Upper lobe of right lung (tissue), 1 donor: ENCODE results near the gene SH3D19. TPM values are rescaled to one million over a fixed set of nuclear protein-coding genes. Genes with fewer than 3 reads are reported as not detected.
"Not testable (repeated sequence)": the region's sequence is repeated elsewhere in the genome, so short reads cannot be mapped to it uniquely, and the experiment has no call there.

ENCODE experiments used
- ATAC-seq: fragments of 200-7000 bp; cut with Tn5 transposase; one replicate; pipeline ENCODE4 v1.9.1; 2020; ENCODE audit warnings: mild to moderate bottlenecking, moderate library complexity
- DNase-seq: peaks from one replicate; pipeline ENCODE4 v3.0.0-alpha.2; 2020
- H3K27ac ChIP-seq: fragments of 200-600 bp; one replicate; pipeline ENCODE4 v1.8.0; 2022
- H3K27me3 ChIP-seq: fragments of 200-600 bp; one replicate; pipeline ENCODE4 v1.8.0; 2022; ENCODE audit warnings: mild to moderate bottlenecking
- H3K36me3 ChIP-seq: fragments of 200-600 bp; one replicate; pipeline ENCODE4 v1.8.0; 2022
- H3K4me1 ChIP-seq: fragments of 200-600 bp; one replicate; pipeline ENCODE4 v1.8.0; 2022
- H3K4me3 ChIP-seq: fragments of 200-600 bp; one replicate; pipeline ENCODE4 v1.8.0; 2022; ENCODE audit warnings: mild to moderate bottlenecking
- H3K9me3 ChIP-seq: fragments of 200-600 bp; one replicate; pipeline ENCODE4 v1.8.0; 2022
- CTCF ChIP-seq: fragments of 200-600 bp; IDR thresholded peaks from one replicate; pipeline ENCODE4 v1.8.0; 2022; ENCODE audit warnings: antibody characterized with exemption
- intact Hi-C: fragments of 100-400 bp; cut with DNase I; formaldehyde crosslinking; loops from one replicate; pipeline ENCODE4 v1.11.0; 2022
- total RNA-seq: library from RNA; stranded (reverse); fragmentation: NEBNext Ultra II Directional; extraction: Animal tissue kit (Norgen Biotek cat#: 25700); gene quantifications from one replicate; pipeline ENCODE4 v1.2.1, GENCODE V29; 2021
- donor health status: DM: no; HTN: yes; CAD: no; lungs with severe emphysema.

Gene SH3D19
- total RNA-seq, 1 donor from 2014 or later = 125 TPM

- no peaks in the 10 kb centered on the region for H3K27me3 ChIP-seq
- H3K4me1 ChIP-seq = no peaks in the 10 kb centered on the region
- no peaks in the 10 kb centered on the region for H3K9me3 ChIP-seq
- H3K27ac ChIP-seq = no peak overlapping the region
- ATAC-seq (no peak), DNase-seq (no peak)
- no peak overlapping the region for H3K4me3 ChIP-seq
- H3K36me3 ChIP-seq = no peaks in the 10 kb centered on the region
- TF ChIP-seq CTCF = no peak
- intact Hi-C loops = no loop called here
These were observed 232.2 kb downstream of the SH3D19 start for GRCh38 chr4:151093203-151093602.

DNA sequence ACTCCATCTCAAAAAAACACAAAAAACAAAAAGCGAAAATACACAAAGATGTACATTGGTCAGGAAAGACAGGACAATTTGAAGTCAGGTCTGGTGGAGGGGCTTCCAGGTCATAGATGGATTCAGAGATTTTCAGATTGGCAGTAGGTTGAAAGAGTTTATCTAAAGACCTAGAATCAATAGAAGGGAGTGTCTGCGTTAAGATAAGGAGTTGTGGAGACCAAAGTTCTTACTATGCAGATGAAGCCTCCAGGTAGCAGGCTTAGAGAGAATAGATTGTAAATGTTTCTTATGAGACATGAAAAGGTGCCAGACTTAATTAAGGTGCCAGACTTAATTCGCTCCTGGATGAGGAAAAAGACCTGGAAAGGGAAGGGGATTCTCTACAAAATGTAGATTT is 232.9 kb downstream of the SH3D19 start:
- Histone ChIP-seq H3K27ac (no peak overlapping the region), H3K9me3 (no peaks in the 10 kb centered on the region), H3K36me3 (no peaks in the 10 kb centered on the region), H3K27me3 (no peaks in the 10 kb centered on the region), H3K4me1 (no peaks in the 10 kb centered on the region), H3K4me3 (no peak overlapping the region)
- intact Hi-C loops = no loop called here
- ATAC-seq (no peak), DNase-seq (no peak)
- no peak for TF ChIP-seq CTCF

DNA sequence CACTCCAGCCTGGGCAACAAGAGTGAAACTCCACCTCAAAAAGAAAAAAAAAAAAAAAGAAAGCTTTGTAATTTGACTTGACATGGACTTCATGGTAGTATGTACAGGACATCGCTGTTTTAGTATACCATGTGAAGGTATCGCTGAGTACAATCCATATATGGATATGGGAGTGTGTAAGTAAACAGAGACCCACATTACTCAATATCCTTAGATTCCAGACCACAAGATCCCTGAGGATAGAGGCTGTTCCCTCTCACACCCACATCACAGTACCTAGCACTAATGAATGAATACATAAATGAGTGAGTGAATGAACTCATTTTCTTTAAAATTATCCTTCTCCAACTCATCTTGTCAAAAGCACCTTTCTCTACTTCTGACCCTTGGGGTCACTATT is 234.4 kb downstream of the SH3D19 start:
- DNase-seq = no peak
- Histone ChIP-seq H3K27me3 (no peaks in the 10 kb centered on the region), H3K4me1 (no peaks in the 10 kb centered on the region), H3K27ac (no peak overlapping the region), H3K9me3 (no peaks in the 10 kb centered on the region), H3K4me3 (no peak overlapping the region), H3K36me3 (no peaks in the 10 kb centered on the region)
- intact Hi-C loops = no loop called here
- no peak for TF ChIP-seq CTCF
- no peak for ATAC-seq

DNA sequence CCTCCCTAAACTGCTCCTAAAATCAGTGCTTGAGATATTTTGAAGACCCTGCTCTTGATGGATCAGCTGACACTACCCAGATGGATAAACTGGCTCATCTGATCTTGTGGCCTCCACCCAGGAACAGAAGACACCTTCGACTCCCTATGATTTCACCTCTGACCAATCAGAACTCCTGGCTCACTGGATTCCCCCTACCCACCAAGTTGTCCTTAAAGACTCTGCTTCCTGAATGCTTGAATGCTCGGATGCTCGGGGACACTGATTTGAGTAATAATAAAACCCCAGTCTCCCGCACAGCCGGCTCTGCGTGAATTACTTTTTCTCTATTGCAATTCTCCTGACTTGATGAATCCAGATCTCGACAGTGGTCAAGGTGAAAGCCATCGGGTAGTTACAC is 237.9 kb downstream of the SH3D19 start:
- no peaks in the 10 kb centered on the region for H3K4me1 ChIP-seq
- H3K27me3 ChIP-seq = no peaks in the 10 kb centered on the region
- no peak overlapping the region for H3K27ac ChIP-seq
- H3K9me3 ChIP-seq = no peaks in the 10 kb centered on the region
- no peaks in the 10 kb centered on the region for H3K36me3 ChIP-seq
- intact Hi-C loops = no loop called here
- no peak for TF ChIP-seq CTCF
- no peak overlapping the region for H3K4me3 ChIP-seq
- ATAC-seq (no peak), DNase-seq (no peak)

GRCh38 chr4:151077978-151078377 is 247.4 kb downstream of the SH3D19 start:
- H3K9me3 ChIP-seq, H3K36me3 ChIP-seq, intact Hi-C loops, H3K27me3 ChIP-seq, H3K4me1 ChIP-seq, ATAC-seq, DNase-seq, H3K27ac ChIP-seq, H3K4me3 ChIP-seq: not testable (repeated sequence)

DNA sequence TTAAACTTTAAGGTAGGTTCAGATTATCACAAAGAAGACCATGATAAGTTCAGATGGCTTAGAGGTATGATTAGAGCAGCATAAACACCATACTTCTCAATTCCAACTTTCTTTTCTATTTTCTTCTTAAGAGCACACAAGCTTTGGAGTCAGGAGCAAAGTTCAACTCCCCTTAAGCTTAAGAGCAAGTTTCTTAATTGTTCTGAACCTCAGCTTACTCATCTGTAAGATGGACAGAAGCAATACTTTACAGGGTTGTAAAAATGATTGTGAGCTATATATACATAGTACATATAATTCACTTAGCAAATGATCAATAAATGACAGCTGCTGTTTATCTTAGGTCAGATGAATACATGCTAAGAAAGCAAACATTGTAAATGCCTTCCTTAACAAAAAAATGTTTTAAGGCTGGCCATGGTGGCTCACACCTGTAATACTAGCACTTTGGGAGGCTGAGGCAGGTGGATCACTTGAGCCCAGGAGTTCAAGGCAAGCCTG is 250.9 kb downstream of the SH3D19 start:
- intact Hi-C loops = no loop called here
- Histone ChIP-seq H3K27ac (no peak overlapping the region), H3K36me3 (no peaks in the 10 kb centered on the region), H3K9me3 (no peaks in the 10 kb centered on the region), H3K4me3 (no peak overlapping the region), H3K27me3 (no peaks in the 10 kb centered on the region), H3K4me1 (no peaks in the 10 kb centered on the region)
- ATAC-seq (no peak), DNase-seq (no peak)
- TF ChIP-seq CTCF = no peak

Other genes with a start within 250 kb of the SH3D19 start
- 1,406 TPM for gene RPS3A, start 226.0 kb downstream of the SH3D19 start, total RNA-seq
- gene PRSS48, start 48.4 kb downstream of the SH3D19 start, total RNA-seq = not detected
- gene FHIP1A, start 83.6 kb upstream of the SH3D19 start, total RNA-seq = 18.4 TPM